ENCODE results near the gene RRM2. TPM values are rescaled to one million over a fixed set of nuclear protein-coding genes. Genes with fewer than 3 reads are reported as not detected.
"Not testable (repeated sequence)": the region's sequence is repeated elsewhere in the genome, so short reads cannot be mapped to it uniquely, and the experiment has no call there.

The RRM2 gene
- total RNA-seq, 1 donor from 2014 or later, result 9.3 TPM

DNA sequence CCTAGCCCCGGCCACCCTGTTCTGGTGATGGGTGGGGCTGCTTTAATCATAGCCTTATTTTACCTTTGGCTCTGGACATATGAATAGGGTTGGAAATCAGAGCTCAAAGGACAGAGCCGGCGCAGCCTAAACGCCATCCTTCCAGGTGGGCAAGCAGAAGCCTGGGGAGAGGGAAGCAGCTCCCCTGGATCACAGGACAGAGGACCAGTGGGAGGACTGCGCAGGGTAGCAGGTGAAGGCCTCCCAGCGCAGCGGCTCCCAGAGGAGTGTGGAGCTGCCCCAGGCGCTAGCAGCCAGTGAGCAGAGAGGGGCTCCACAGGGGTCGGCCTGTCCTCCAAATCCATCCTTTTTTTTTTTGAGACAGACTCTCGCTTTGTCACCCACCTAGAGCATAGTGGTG lies 25.9 kb upstream of the RRM2 start:
- Mint-ChIP-seq H3K27ac (no peak overlapping the region), H3K36me3 (ENCODE audit: low read depth) (no peaks in the 10 kb centered on the region), H3K4me1 (peaks cover 2% of the 10 kb centered on the region), H3K9me3 (no peaks in the 10 kb centered on the region), H3K4me3 (no peak overlapping the region), H3K27me3 (peaks cover 20% of the 10 kb centered on the region)
- DNase-seq, result no peak
- ChIA-PET CTCF (interaction anchor here (0.6 to 5.1 kb wide), 16 partner anchors 10 to 339 kb away, joined by 3 to 81 read pairs (median 4); partner anchors contain the start of gene CYS1), POLR2A (interaction anchor here (1.0 kb wide), 2 partner anchors 21 to 24 kb away, joined by 3 read pairs; no protein-coding TSS in a partner anchor)
- TF ChIP-seq, protein P1, sequence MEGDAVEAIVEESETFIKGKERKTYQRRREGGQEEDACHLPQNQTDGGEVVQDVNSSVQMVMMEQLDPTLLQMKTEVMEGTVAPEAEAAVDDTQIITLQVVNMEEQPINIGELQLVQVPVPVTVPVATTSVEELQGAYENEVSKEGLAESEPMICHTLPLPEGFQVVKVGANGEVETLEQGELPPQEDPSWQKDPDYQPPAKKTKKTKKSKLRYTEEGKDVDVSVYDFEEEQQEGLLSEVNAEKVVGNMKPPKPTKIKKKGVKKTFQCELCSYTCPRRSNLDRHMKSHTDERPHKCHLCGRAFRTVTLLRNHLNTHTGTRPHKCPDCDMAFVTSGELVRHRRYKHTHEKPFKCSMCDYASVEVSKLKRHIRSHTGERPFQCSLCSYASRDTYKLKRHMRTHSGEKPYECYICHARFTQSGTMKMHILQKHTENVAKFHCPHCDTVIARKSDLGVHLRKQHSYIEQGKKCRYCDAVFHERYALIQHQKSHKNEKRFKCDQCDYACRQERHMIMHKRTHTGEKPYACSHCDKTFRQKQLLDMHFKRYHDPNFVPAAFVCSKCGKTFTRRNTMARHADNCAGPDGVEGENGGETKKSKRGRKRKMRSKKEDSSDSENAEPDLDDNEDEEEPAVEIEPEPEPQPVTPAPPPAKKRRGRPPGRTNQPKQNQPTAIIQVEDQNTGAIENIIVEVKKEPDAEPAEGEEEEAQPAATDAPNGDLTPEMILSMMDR (IDR thresholded peaks at IDR 0.05), result no peak
- no peak for ATAC-seq (ENCODE audit: low read depth)
- intact Hi-C loops (cut with micrococcal nuclease), result loop anchor here (1.0 kb wide), 1 partner anchor 24 kb away; no protein-coding TSS in a partner anchor

DNA sequence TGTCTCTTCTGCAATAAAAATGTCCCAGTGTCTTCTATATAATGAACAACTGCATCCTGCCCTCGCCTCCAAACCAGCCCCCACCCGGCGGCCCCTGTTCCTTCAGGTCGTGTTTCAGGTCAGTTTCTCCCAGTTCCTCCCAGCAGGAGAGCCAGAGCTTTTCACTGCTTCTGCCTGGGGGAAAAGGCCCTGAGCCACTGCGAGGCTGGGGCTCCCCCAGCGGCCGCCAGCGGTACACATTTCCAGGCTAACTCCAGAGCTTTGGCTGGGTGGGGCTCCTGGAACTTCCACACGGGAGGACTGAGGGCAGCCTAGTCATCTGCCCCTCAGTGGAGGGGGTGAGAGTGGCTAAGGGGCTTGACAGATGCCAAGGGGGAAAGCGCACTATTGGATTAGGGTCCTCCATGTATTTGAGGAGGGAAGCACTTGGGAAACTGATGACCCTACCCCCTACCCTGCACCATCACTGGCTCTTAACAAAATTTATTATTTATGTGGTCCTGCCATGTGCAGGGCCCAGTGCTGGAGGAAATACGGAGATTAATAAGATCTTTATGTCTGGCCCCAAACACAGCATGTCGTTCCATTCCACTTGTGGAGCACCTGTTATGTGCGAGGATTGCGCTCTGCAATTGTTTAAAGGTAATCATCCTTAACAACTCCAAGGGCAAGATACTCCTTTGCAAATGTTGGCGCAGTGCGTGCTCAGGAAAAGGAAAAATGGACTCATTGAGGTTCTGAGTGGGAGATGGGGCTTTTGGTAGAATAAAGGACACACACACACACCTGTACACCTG lies 25.0 kb upstream of the RRM2 start:
- H3K27me3 Mint-ChIP-seq, result peaks cover 14% of the 10 kb centered on the region
- no peaks in the 10 kb centered on the region for H3K9me3 Mint-ChIP-seq
- DNase-seq (peak; percentile 25), ATAC-seq (ENCODE audit: low read depth) (peak; percentile 81)
- intact Hi-C loops (cut with micrococcal nuclease), result loop anchor here (1.0 kb wide), 1 partner anchor 25 kb away; no protein-coding TSS in a partner anchor
- no peak overlapping the region for H3K4me3 Mint-ChIP-seq
- TF ChIP-seq, protein P1 (IDR thresholded peaks at IDR 0.05), result peak; percentile 16
- H3K27ac Mint-ChIP-seq, result no peak overlapping the region
- peaks cover 2% of the 10 kb centered on the region for H3K4me1 Mint-ChIP-seq
- no peaks in the 10 kb centered on the region for H3K36me3 Mint-ChIP-seq (ENCODE audit: low read depth)
- ChIA-PET POLR2A (interaction anchor here (1.0 kb wide), 2 partner anchors 22 to 25 kb away, joined by 3 read pairs; no protein-coding TSS in a partner anchor), CTCF (interaction anchor here (0.6 to 5.1 kb wide), 14 partner anchors 9 to 338 kb away, joined by 3 to 81 read pairs (median 4); partner anchors contain the start of gene CYS1)

DNA sequence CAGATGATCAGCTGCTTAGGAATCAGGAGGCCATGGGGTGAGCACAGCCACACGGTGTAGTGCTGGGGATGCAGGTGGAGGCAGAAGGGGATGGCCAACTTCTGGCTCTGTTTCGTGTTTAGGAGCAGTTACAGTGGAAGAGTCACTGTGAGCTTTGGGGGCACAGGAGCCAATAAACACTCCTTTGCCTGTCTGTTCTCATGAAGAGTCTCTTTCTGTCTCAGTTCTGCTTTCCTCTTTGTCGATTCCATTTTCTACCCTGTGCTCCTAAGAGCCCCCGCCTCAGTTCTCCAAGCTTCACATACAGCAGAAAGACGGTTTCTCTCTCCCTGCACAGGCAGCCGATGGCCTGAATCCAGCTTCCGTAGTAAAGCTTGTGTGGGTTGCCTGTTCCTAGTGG lies 21.0 kb upstream of the RRM2 start:
- Mint-ChIP-seq H3K9me3 (no peaks in the 10 kb centered on the region), H3K4me3 (no peak overlapping the region), H3K27ac (no peak overlapping the region), H3K36me3 (ENCODE audit: low read depth) (no peaks in the 10 kb centered on the region), H3K4me1 (peaks cover 2% of the 10 kb centered on the region), H3K27me3 (peaks cover 1% of the 10 kb centered on the region)
- DNase-seq (no peak), ATAC-seq (ENCODE audit: low read depth) (no peak)
- TF ChIP-seq, protein P1 (IDR thresholded peaks at IDR 0.05), result no peak
- POLR2A ChIA-PET, result no interaction called here
- intact Hi-C loops (cut with micrococcal nuclease), result no loop called here
- CTCF ChIA-PET, result interaction anchor here (1.2 kb wide), 1 partner anchor 29 kb away, joined by 3 read pairs; no protein-coding TSS in a partner anchor

DNA sequence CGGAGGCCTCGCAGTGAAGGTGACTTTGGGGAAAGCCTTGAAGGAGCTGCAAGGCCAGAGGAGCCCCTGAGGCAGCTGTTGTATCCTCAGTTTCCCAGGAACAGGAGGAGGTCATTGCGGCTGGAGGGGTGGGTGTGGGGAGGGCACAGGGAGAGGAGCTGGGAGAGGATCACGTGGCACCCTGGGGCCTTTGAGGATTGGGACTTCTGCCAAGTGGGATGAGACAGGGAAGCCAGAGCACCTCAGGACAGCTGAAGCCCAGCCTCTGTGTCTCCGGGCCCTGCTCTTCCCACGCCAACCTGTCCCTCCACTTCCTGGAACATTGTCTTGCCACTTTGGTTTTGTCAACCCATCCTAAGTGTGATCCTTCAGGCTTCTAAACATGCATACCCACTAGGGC lies 19.4 kb upstream of the RRM2 start:
- Mint-ChIP-seq H3K36me3 (ENCODE audit: low read depth) (no peaks in the 10 kb centered on the region), H3K27me3 (peaks cover 1% of the 10 kb centered on the region), H3K4me3 (no peak overlapping the region), H3K4me1 (no peaks in the 10 kb centered on the region), H3K9me3 (peaks cover 7% of the 10 kb centered on the region), H3K27ac (no peak overlapping the region)
- ChIA-PET CTCF (interaction anchor here (1.0 kb wide), 1 partner anchor 332 kb away, joined by 3 read pairs; no protein-coding TSS in a partner anchor), POLR2A (no interaction called here)
- intact Hi-C loops (cut with micrococcal nuclease), result no loop called here
- TF ChIP-seq, protein P1 (IDR thresholded peaks at IDR 0.05), result no peak
- ATAC-seq (ENCODE audit: low read depth) (no peak), DNase-seq (no peak)

DNA sequence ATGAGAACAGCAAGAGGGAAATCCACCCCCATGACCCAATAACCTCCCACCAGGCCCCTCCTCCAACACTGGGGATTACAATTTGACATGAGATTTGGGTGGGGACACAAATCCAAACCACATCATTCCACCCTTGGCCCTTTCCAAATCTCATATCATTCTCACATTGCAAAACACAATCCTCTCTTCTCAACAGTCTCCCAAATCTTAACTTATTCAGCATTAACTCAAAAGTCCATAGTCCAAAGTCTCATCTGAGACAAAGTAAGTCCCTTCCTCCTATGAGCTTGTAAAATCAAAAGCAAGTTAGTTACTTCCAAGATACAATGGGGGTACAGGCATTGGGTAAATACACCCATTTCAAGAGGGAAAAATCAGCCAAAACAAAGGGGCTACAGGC lies 17.6 kb upstream of the RRM2 start:
- H3K27me3 Mint-ChIP-seq; H3K9me3 Mint-ChIP-seq; DNase-seq; H3K4me3 Mint-ChIP-seq; H3K36me3 Mint-ChIP-seq (ENCODE audit: low read depth); H3K27ac Mint-ChIP-seq; CTCF ChIA-PET; H3K4me1 Mint-ChIP-seq; ATAC-seq (ENCODE audit: low read depth); intact Hi-C loops (cut with micrococcal nuclease): not testable (repeated sequence)
- POLR2A ChIA-PET, result interaction anchor here (0.5 kb wide), 1 partner anchor 341 kb away, joined by 4 read pairs; no protein-coding TSS in a partner anchor

Data from activated B cell treated with CpG ODN at 0.5 μM for 24 hours (primary cell).